Fibroblast of skin of scalp (primary cell): ENCODE results near the gene MEI4.
A peak's percentile ranks its signal among the peaks of the same experiment; 100 is the strongest.
"Not testable (repeated sequence)": the region's sequence is repeated elsewhere in the genome, so short reads cannot be mapped to it uniquely, and the experiment has no call there.

Experiments used
- DNase-seq: peaks from one replicate; pipeline ENCODE4 v3.0.0-alpha.2; 2013

Gene MEI4

GRCh38 chr6:77683515-77683914 is 30.7 kb downstream of the MEI4 start:
- DNase-seq: no peak

DNA sequence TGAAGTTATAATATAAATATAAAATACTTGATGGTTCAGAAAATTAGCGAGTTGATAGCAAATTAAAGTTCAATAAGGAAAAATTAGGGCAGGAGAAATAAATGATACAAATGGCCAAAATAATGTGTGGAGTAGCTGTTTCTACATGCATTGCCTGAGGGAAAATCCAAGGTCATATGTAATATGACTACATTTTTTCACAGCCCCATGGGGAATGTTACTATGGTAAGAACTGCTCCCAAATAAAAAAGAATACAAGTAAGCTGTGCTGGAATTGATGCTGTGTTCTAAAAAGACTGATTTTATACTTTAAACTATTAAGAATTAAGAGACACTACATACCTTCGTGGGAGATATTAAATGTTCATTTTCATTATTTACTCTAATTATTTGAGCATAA is 34.1 kb downstream of the MEI4 start:
- peak; percentile 2 for DNase-seq

GRCh38 chr6:77688649-77689048 is 35.8 kb downstream of the MEI4 start:
- no peak for DNase-seq

DNA sequence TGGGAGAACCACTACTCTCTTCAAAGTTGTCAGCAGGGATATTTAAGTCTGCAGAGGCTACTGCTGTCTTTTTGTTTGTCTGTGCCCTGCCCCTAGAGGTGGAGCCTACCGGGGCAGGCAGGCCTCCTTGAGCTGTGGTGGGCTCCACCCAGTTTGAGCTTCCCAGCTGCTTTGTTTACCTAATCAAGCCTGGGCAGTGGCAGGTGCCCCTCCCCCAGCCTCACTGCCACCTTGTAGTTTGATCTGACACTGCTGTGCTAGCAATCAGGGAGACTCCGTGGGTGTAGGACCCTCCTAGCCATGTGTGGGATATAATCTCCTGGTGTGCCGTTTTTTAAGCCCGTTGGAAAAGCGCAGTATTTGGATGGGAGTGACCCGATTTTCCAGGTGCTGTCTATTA is 47.3 kb downstream of the MEI4 start:
- not testable (repeated sequence) for DNase-seq

GRCh38 chr6:77707603-77708002 is 54.8 kb downstream of the MEI4 start:
- no peak for DNase-seq

DNA sequence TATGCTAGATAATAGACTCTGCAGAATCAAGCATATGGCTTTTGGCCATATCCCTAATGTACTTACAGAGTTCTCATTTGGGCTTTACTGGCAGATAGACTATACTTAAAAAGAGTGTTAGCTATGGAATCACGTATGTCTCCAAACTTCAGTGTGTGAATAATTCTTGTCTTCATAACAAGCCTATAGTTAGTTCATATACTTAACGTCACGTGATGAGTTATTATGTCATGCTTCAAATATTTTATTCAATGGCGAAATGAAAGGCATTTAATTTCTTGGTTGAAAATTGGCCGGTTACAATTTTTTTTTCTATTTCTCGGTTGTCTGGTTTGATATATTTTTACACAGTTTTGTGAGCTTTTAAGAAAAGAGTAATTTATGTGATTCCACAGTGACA is 62.7 kb downstream of the MEI4 start:
- no peak for DNase-seq

GRCh38 chr6:77716311-77716710 is 63.5 kb downstream of the MEI4 start:
- no peak for DNase-seq

DNA sequence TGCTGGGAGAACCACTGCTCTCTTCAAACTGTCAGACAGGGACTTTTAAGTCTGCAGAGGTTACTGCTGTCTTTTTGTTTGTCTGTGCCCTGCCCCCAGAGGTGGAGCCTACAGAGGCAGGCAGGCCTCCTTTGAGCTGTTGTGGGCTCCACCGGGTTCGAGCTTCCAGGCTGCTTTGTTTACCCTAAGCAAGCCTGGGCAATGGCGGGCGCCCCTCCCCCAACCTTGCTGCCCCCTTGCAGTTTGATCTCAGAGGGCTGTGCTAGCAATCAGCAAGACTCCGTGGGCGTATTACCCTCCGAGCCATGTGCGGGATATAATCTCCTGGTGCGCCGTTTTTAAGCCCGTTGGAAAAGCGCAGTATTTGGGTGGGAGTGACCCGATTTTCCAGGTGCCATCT is 83.2 kb downstream of the MEI4 start:
- not testable (repeated sequence) for DNase-seq

DNA sequence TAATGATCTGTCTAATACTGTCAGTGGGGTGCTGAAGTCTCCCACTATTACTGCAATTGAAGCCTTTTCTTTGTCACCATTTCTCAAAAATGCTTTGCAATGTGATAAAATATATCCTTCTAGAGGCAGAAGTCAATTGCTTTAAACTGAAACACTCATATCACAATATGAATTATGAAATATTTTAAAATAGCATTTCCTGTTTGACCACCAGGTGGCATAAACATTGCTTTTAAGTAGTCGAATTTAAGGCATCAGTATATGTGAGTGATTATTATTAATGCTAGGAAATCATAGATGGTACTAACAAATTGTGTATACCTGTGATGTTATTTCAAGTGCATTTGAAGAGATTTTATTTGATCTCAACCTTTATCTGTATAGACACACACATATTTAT is 87.5 kb downstream of the MEI4 start:
- peak; percentile 25 for DNase-seq

GRCh38 chr6:77752156-77752555 is 99.3 kb downstream of the MEI4 start:
- DNase-seq: not testable (repeated sequence)

DNA sequence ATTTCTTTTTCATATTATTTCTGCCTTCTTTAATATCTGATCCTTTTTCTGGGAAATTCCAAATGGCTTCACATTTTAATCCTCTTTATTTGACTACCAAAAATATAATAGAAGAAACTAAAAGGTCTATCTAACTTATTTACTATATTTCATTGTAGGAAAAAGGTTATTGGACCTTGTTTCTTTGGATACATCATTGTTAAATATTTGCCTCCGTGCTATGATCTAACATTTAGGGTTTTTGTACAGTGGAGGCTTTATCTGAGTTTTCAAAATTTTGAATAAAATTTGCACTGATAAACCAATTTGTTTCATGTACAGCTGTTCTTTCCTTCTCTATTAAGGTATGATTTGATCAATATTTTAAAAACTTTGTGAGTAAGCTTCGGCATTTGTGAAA is 109.5 kb downstream of the MEI4 start:
- no peak for DNase-seq

DNA sequence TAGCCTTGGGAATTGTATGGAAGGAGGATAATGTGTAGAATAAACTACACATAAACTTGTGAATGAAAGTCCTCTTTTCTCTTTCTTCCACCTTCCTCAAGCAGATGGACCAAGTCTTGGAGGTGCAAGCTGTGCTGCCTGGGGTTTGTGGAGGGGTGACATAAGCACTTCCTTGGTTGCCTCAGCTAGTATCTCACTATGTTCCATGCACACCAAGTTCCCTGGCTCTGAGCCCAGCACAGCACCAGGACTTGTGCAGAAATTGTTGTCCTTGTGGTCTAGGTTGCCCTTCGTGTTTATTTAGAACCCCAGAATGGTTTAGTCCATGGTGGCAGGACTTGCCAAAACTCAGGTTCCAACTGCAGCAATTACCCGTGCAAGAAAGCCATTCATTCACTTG is 110.3 kb downstream of the MEI4 start:
- DNase-seq: no peak

DNA sequence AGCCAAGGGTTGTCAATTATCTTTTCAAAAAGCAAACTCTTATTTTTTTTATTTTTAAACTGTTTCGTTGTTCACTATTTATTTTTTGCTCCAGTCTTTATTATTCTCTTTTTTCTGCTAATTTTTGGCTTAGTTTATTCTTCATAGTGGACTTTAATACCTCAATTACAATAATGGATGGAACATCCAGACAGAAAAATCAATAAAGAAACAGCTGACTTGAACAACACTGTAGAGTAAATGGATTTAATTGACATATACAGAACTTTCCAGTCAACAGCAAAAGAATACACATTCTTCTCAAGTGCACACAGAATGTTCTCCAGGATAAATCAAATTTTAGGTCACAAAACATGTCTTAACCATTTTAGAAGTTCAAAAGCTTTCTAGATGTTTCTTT is 111.5 kb downstream of the MEI4 start:
- DNase-seq: no peak

GRCh38 chr6:77773157-77773822 is 120.5 kb downstream of the MEI4 start:
- DNase-seq: no peak

DNA sequence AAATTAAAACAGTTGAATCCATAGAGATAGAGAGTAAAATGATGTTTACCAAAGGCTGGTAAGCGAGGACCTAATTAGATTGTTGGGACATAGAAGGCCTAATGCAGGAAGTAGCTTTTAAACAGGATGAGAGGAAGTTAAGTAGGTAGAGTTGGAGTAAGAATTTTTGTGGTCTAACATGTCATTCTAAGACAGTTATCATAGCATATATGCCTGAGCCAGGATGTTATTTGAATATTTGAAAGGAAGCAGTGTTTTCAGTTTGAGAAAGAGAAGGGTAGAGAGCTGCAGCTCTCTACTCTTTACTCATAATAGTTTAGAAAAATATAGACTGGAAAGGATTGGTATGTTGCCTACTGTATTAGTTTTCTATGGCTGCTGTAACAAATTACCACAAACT is 121.6 kb downstream of the MEI4 start:
- DNase-seq: no peak

DNA sequence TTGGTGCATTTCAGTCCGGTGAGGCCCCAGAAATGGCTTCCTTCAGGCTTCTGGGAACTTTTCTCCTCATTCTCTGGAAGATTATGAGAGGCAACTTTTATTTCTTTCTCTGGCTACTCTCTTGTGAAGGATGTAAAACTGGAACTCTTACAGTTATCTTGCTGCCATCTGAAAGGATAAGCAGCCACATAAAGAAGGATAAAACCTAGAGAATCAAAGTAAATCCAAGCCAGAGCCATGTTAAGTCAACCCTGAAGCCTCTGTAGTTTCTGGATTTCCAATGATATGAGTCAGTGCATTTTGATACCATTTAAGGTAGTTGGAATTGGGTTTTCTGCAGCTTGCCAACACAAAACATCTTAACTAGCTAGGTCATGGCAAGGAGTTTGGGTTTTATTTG is 123.6 kb downstream of the MEI4 start:
- DNase-seq: no peak

- DNase-seq: no peak
These were observed 125.7 kb downstream of the MEI4 start for GRCh38 chr6:77778527-77778926.

GRCh38 chr6:77786935-77787629 is 134.2 kb downstream of the MEI4 start:
- DNase-seq: no peak

DNA sequence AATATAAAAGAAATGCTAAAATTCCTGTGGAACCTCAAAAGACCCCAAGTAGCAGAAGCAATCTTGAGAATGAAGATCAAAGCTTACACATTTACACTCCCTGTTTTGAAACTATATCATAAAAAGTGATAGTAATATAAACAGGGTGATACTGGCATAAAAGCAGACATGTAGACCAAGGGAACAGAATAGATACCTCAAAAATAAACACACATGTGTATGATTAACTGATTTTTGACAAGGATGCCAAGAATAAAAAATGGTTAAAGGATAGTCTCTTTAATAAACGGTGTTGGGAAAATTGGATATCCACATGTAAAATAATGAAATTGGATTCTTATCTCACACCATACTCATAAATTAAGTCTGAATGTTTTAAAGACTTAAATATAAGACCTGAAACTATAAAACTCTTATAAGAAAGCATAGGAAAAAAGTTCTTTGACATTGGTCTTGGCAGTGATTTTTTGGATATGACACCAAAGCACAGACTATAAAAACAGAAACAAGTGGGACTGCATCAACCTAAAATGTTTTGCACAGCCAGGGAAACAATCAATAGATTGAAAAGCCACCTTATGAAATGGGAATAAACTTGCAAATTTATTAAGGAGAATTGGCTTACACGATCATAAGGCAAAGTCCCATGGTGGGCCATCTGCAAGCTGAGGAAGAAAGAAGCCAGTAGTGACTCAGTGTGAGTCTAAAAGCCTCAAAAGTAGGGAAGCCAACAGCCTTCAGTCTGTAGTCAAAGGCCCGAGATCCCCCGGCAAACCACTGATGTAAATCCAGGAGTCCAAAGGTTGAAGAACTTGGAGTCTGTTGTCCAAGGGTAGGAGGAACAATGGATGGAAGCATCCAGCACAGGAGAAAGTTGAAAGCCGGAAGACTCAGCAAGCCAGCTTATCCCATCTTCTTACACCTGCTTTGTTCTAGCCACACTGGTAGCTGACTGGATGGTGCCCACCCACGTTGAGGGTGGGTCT is 144.3 kb downstream of the MEI4 start:
- no peak for DNase-seq

DNA sequence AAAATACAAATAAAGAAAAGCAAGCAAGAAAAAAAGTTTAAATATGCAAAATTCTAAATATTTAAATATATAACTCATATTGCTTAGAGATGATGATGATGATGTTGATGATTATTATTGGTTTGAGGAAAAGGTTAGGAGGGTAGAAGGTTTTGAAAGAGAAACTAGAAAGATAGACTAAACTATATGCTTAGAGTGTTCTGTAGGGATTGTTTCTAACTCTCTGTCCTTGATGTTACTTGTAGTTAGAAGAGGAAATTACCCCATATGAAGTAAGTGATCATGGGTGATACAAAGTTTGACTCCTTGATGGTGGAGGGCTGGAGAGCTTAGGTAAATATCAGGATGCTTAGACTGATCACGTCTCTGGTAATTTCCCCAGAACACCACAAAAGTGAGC is 159.5 kb downstream of the MEI4 start:
- no peak for DNase-seq

- DNase-seq: no peak
These were observed 160.3 kb downstream of the MEI4 start for GRCh38 chr6:77813090-77813489.

- no peak for DNase-seq
These were observed 161.3 kb downstream of the MEI4 start for GRCh38 chr6:77814119-77814518.

DNA sequence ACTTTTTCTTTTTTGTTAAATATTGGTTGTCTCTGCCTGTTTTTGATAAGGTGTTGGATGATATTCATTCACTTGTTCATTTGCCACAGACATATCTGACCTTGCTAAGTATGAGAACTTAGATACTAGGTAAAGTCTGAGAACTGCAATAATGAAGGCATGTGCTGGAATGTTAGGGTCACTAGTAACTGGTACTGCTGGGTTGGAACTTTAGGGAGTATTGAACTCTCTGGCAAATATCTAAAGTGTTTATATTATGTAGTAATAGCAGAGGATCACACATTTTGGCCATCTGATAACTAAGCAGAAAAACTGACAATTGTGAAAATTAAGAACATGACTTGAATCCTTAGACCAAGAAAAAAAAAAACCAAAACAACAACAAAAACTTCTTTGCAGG is 162.7 kb downstream of the MEI4 start:
- DNase-seq: no peak
